Fibroblast of the aortic adventitia (primary cell): Measurements from ENCODE around the gene LRRC72. TPM values are rescaled to one million over a fixed set of nuclear protein-coding genes. Genes with fewer than 3 reads are reported as not detected.
"Not testable (repeated sequence)": the region's sequence is repeated elsewhere in the genome, so short reads cannot be mapped to it uniquely, and the experiment has no call there.

ENCODE experiments used
- DNase-seq: peaks from one replicate; pipeline ENCODE4 v3.0.0-alpha.2; 2010; ENCODE audit warnings: low read depth
- H3K4me3 ChIP-seq: 2 replicates; pipeline ENCODE4 v1.5.1; 2011; ENCODE audit warnings: low read depth, mild to moderate bottlenecking, control low read depth, low read length, moderate library complexity
- total RNA-seq: library from RNA; depleted of rRNA; stranded (reverse); fragments of >200 nt; gene quantifications from 2 replicates; pipeline ENCODE4 v1.2.3, GENCODE V29; 2012; ENCODE audit warnings: low replicate concordance
- TF ChIP-seq, protein P1 (sequence below): IDR thresholded peaks from 2 replicates; pipeline ENCODE4 v1.5.1; 2011; ENCODE audit warnings: mild to moderate bottlenecking, low read length, control low read depth, inconsistent platforms; ENCODE audit not compliant: insufficient read depth

LRRC72 gene
- total RNA-seq, 1 donor, result not detected

DNA sequence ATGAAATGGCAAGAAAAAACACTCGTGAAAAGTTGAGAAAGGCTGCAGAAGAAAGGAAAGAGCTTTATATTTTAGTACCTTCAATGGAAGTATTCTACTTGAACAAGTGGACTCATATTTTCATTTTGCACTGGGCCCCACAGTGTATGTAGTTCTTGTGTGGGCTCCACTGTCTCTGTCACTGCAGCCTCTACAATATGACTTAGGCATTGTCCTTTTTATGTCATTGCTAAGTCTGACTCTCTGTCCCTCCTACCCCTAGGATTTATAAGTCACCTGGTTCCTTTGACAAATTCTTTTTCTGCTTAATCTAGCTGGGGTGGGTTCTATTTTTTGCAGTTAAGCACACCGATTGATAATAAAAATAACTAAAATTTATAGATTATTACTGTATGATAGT is 33.4 kb upstream of the LRRC72 start:
- no peak for DNase-seq

DNA sequence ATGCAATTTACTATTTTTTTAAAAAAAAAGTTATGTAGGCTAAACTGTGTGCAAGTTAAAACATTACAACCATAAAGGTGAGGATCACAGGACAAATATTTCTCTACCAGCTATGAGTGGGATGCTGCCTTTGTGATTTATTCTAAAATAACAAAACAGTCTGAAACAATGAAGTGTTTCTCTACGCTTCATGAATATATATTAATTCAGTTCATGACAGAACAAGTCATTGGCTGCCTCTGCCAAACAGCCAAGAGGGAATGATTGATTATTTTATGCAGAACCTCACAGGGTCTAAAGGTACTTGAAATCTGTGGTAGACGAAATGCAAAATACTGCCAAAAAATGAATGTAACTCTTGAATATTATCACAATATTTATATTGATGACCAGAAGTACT is 32.1 kb upstream of the LRRC72 start:
- TF ChIP-seq, protein P1, sequence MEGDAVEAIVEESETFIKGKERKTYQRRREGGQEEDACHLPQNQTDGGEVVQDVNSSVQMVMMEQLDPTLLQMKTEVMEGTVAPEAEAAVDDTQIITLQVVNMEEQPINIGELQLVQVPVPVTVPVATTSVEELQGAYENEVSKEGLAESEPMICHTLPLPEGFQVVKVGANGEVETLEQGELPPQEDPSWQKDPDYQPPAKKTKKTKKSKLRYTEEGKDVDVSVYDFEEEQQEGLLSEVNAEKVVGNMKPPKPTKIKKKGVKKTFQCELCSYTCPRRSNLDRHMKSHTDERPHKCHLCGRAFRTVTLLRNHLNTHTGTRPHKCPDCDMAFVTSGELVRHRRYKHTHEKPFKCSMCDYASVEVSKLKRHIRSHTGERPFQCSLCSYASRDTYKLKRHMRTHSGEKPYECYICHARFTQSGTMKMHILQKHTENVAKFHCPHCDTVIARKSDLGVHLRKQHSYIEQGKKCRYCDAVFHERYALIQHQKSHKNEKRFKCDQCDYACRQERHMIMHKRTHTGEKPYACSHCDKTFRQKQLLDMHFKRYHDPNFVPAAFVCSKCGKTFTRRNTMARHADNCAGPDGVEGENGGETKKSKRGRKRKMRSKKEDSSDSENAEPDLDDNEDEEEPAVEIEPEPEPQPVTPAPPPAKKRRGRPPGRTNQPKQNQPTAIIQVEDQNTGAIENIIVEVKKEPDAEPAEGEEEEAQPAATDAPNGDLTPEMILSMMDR, result no peak
- H3K4me3 ChIP-seq, result no peak overlapping the region
- DNase-seq, result no peak

More for the DNA sequence above, 33.4 kb upstream of the LRRC72 start:
- TF ChIP-seq, protein P1, result no peak
- no peak overlapping the region for H3K4me3 ChIP-seq

DNA sequence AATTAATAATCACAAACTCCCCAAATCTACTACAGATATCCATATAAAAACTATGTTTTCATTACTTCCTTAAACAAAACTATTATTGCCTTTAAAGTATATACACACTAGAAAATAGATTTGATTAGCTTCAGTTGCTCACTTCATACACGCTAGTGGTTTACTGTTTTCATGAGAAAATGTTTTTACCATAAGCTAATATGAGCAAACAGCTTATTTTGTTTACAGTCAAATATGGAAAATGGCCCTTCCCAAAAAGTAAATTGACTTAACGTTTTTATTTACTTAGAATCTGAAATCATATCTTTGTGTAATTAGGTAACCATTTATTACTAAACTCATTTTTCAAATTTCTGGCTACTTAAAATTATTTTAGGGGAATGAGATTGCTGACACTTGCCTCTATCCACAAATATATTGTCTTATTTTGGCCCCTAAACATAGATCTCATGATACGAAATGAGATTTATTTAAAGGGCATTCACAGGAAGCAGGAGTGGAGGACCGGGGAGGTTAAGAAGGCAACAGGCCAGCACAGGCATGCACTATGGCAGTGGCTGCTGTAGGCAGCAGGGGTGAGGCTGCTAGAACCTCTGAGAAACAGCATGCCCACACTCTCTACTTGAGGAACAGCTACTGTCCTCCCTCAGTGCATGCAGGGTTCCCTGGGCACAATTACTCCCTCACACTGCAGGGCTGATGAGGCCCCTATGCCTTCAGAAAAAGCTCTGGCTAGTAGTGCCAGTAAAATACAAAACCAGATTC is 31.5 kb upstream of the LRRC72 start:
- no peak for DNase-seq
- no peak overlapping the region for H3K4me3 ChIP-seq
- TF ChIP-seq, protein P1, result no peak

DNA sequence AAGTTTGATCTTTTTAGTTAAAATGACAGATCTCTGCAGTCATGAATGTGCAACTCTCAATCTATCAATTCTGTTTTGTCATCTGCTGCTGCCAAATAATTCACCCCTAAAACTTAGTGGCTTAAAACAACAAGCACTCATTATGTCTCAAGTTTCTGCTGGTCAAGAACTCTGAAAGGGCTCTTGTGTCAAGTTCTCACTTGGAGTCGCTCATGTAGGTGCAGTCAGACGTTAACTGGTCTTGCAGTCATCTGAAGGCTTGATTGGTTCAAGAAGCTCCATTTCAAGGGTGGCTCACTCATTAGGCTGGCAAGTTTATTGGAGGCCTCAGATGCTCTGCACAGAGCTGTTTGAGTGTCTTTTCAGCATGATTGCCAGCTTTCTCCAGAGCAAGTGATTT is 28.5 kb upstream of the LRRC72 start:
- TF ChIP-seq, protein P1, result no peak
- H3K4me3 ChIP-seq, result no peak overlapping the region
- DNase-seq, result no peak

DNA sequence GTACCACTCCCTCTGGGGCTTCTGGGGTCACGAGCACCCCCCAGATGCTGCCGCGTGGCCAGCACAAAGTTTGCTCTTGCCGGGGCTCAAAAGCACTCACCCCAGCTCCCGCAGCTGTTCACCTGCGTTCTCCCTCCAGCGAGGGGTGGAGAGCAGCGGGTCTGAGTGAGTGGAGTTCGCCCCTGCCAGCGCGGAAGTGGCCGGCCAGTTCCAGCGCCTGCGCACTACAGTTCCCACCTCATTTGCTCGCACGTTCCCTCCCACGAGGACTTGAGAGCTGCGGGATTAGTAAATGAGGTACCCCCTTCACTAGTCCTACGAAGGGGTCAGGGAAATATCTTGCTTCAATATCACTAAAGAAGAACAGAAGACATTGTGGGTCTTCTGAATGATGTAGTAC is 24.3 kb upstream of the LRRC72 start:
- H3K4me3 ChIP-seq, result no peak overlapping the region
- no peak for DNase-seq
- TF ChIP-seq, protein P1, result no peak

DNA sequence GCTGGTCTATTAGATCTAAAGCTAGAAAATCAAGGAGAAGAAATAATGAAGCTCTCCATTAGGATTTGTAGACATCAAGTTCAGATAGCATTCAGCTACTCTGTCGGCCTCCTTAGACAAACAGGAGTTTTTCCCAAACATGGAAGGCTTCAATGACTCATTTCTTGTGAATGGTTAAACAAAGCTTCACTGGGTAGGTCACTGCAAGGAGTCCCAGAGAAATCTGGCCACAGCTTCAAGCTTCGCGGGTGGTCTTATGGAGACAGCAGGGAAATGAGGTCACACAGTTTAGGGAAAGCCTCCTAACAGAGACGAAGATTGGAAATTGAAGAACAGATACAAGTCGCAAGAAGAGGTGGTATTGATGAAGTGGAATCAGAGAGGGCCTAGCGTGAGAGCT is 22.6 kb upstream of the LRRC72 start:
- DNase-seq, result peak; percentile 3

DNA sequence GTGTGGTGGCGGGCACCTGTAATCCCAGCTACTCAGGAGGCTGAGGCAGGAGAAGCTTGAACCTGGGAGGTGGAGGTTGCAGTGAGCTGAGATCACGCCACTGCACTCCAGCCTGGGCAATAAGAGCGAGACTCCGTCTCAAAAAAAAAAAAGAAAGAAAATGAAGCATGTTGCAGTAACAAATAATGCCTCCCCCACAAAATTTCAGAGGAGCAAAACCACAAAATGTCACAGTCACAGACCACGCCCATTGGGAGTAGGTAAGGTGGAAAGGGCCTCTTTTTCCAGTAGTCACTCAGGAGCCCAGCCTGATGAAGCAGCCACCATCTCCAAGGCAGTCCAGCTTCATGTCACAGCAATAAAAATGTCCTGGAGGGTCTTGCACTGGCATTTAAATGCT is 20.2 kb upstream of the LRRC72 start:
- DNase-seq, H3K4me3 ChIP-seq: not testable (repeated sequence)

More for the DNA sequence above, 22.6 kb upstream of the LRRC72 start:
- TF ChIP-seq, protein P1, result no peak
- no peak overlapping the region for H3K4me3 ChIP-seq
